OCI-LY7 (cell line): Measurements from ENCODE around the gene MYH11. TPM values are rescaled to one million over a fixed set of nuclear protein-coding genes. Genes with fewer than 3 reads are reported as not detected.

ENCODE experiments used
- BruUV-seq: library from RNA; stranded (reverse); fragments of 400-500 nt; replicated peaks from 2 replicates; lab custom pipeline; 2021; lab: Mats Ljungman, UMichigan
- CTCF ChIA-PET: fragments of 300-600 bp; sonication (Branson Sonifier 250); formaldehyde crosslinking; loops from one replicate; lab custom pipeline; 2022; ENCODE audit warnings: antibody characterized with exemption; ENCODE audit not compliant: unreplicated experiment; lab: Charles Lee
- POLR2A ChIA-PET: fragments of 300-600 bp; sonication (Branson Sonifier 250); formaldehyde crosslinking; loops from one replicate; lab custom pipeline; 2022; ENCODE audit warnings: antibody characterized with exemption; lab: Charles Lee
- DNase-seq: peaks from one replicate; pipeline ENCODE4 v3.0.0-alpha.2; 2015; ENCODE audit warnings: low spot score
- H2AFZ ChIP-seq: fragments of 200-600 bp; sonication (generic), shearing (Covaris generic); 2 replicates; pipeline ENCODE4 v1.6.1; 2014; ENCODE audit warnings: mild to moderate bottlenecking, antibody characterized with exemption, low read length, moderate library complexity
- H3K27ac ChIP-seq: fragments of 200-600 bp; sonication (generic); 2 replicates; pipeline ENCODE4 v1.5.1; 2014; ENCODE audit warnings: mixed run types, low read depth, mild to moderate bottlenecking, moderate library complexity, low read length, inconsistent platforms; ENCODE audit not compliant: poor library complexity, severe bottlenecking
- H3K36me3 ChIP-seq: fragments of 200-600 bp; sonication (generic); 2 replicates; pipeline ENCODE4 v1.6.1; 2014; ENCODE audit warnings: mild to moderate bottlenecking, antibody characterized with exemption, low read length, moderate library complexity, mixed read lengths; ENCODE audit not compliant: insufficient read depth
- H3K4me1 ChIP-seq: fragments of 200-600 bp; sonication (generic); 2 replicates; pipeline ENCODE4 v1.5.1; 2014; ENCODE audit warnings: mild to moderate bottlenecking, low read length; ENCODE audit not compliant: insufficient read depth, poor library complexity, severe bottlenecking
- H3K4me2 ChIP-seq: fragments of 200-600 bp; sonication (generic); 2 replicates; pipeline ENCODE4 v1.6.1; 2014; ENCODE audit warnings: mild to moderate bottlenecking, low read length
- H3K4me3 ChIP-seq: fragments of 200-600 bp; sonication (generic); 2 replicates; pipeline ENCODE4 v1.5.1; 2014; ENCODE audit warnings: mild to moderate bottlenecking, low read depth, low read length; ENCODE audit not compliant: poor library complexity, severe bottlenecking
- H3K79me2 ChIP-seq: fragments of 200-600 bp; sonication (generic); 2 replicates; pipeline ENCODE4 v1.6.1; 2016; ENCODE audit warnings: low read depth, mild to moderate bottlenecking, low read length, moderate library complexity, mixed read lengths; ENCODE audit not compliant: insufficient read depth
- H3K9me2 ChIP-seq: fragments of 200-600 bp; sonication (generic); 2 replicates; pipeline ENCODE4 v1.6.1; 2016; ENCODE audit warnings: mild to moderate bottlenecking, low read length, mixed read lengths; ENCODE audit not compliant: insufficient read depth
- H3K9me3 ChIP-seq: fragments of 200-600 bp; sonication (generic); 2 replicates; pipeline ENCODE4 v1.6.1; 2014; ENCODE audit warnings: mild to moderate bottlenecking, mixed run types, low read length, mixed read lengths
- H4K20me1 ChIP-seq: fragments of 200-600 bp; sonication (generic); 2 replicates; pipeline ENCODE4 v1.6.1; 2014; ENCODE audit warnings: mild to moderate bottlenecking, antibody characterized with exemption, low read length, moderate library complexity, mixed read lengths; ENCODE audit not compliant: insufficient read depth
- CTCF ChIP-seq: fragments of 200-600 bp; sonication (generic); conservative IDR thresholded peaks from 2 replicates; pipeline ENCODE4 v1.5.1; 2014; ENCODE audit warnings: mild to moderate bottlenecking, antibody characterized with exemption, low read length, moderate library complexity, mixed read lengths
- EZH2phosphoT487 ChIP-seq: fragments of 200-600 bp; sonication (generic); IDR thresholded peaks from 2 replicates; pipeline ENCODE4 v1.6.1; 2018; ENCODE audit warnings: low read depth, borderline replicate concordance, mild to moderate bottlenecking, mixed run types, antibody characterized with exemption, low read length, moderate library complexity, mixed read lengths
- intact Hi-C: fragments of 100-400 bp; cut with micrococcal nuclease; formaldehyde crosslinking; loops from one replicate; pipeline ENCODE4 v1.10.0; 2022; ENCODE audit not compliant: unreplicated experiment
- total RNA-seq, 2 experiments: library from RNA; depleted of rRNA in 1 of 2; stranded (reverse); fragments of >200 nt in 1 of 2; shearing (Covaris generic) in 1 of 2; gene quantifications; 2 replicates each; pipeline ENCODE4 v1.2.3, GENCODE V29; 2014 to 2022

The MYH11 gene
- total RNA-seq, 2 experiments from 2014 or later, result 5.7 to 33.8 TPM

- peaks cover 14% of the 10 kb centered on the region for H3K4me1 ChIP-seq
- BruUV-seq, result no TSS peak
- DNase-seq, result no peak
- H3K4me3 ChIP-seq, result no peak overlapping the region
- no peaks in the 10 kb centered on the region for H3K36me3 ChIP-seq
- no peaks in the 10 kb centered on the region for H3K79me2 ChIP-seq
- no peak for TF ChIP-seq EZH2phosphoT487
- TF ChIP-seq CTCF, result no peak
- ChIA-PET POLR2A (no interaction called here), CTCF (no interaction called here)
- H3K27ac ChIP-seq, result no peak overlapping the region
- no peaks in the 10 kb centered on the region for H3K9me3 ChIP-seq
- H4K20me1 ChIP-seq, result no peaks in the 10 kb centered on the region
- intact Hi-C loops, result loop anchor here (10.0 kb wide), 1 partner anchor 161 kb away; no protein-coding TSS in a partner anchor
- no peak overlapping the region for H3K4me2 ChIP-seq
- H3K9me2 ChIP-seq, result no peaks in the 10 kb centered on the region
- no peak overlapping the region for H2AFZ ChIP-seq
Observed at GRCh38 chr16:15773968-15774367, 82.9 kb downstream of the MYH11 start.

- TF ChIP-seq CTCF, result no peak
- TF ChIP-seq EZH2phosphoT487, result no peak
- BruUV-seq, result no TSS peak
Observed at GRCh38 chr16:15772579-15773293, 84.1 kb downstream of the MYH11 start.

GRCh38 chr16:15771694-15772093, 85.1 kb downstream of the MYH11 start:
- no peak overlapping the region for H2AFZ ChIP-seq
- H3K9me3 ChIP-seq, result no peaks in the 10 kb centered on the region
- DNase-seq, result no peak
- H3K4me3 ChIP-seq, result no peak overlapping the region
- CTCF ChIA-PET, result no interaction called here
- no peak overlapping the region for H3K4me2 ChIP-seq
- H3K4me1 ChIP-seq, result peaks cover under 1% of the 10 kb centered on the region
- H3K9me2 ChIP-seq, result no peaks in the 10 kb centered on the region
- no peaks in the 10 kb centered on the region; the same call in 1 of the 2 replicates for H3K36me3 ChIP-seq
- no TSS peak for BruUV-seq
- no peak overlapping the region for H3K27ac ChIP-seq
- POLR2A ChIA-PET, result no interaction called here
- H4K20me1 ChIP-seq, result no peaks in the 10 kb centered on the region
- H3K79me2 ChIP-seq, result no peaks in the 10 kb centered on the region
- no peak for TF ChIP-seq EZH2phosphoT487
- no peak for TF ChIP-seq CTCF
- intact Hi-C loops, result loop anchor here (10.0 kb wide), 1 partner anchor 163 kb away; no protein-coding TSS in a partner anchor

More at GRCh38 chr16:15772579-15773293, 84.1 kb downstream of the MYH11 start:
- Histone ChIP-seq H3K4me2 (no peak overlapping the region), H3K27ac (no peak overlapping the region), H3K4me1 (peaks cover 4% of the 10 kb centered on the region), H3K4me3 (no peak overlapping the region), H3K36me3 (no peaks in the 10 kb centered on the region; the same call in 1 of the 2 replicates), H3K79me2 (no peaks in the 10 kb centered on the region), H2AFZ (no peak overlapping the region), H3K9me3 (no peaks in the 10 kb centered on the region), H3K9me2 (no peaks in the 10 kb centered on the region), H4K20me1 (no peaks in the 10 kb centered on the region)
- intact Hi-C loops, result loop anchor here (10.0 kb wide), 1 partner anchor 162 kb away; no protein-coding TSS in a partner anchor
- POLR2A ChIA-PET, result interaction anchor here (0.5 to 0.7 kb wide), 3 partner anchors 32 to 148 kb away, joined by 3 read pairs; no protein-coding TSS in a partner anchor
- CTCF ChIA-PET, result interaction anchor here (0.6 kb wide), 1 partner anchor 29 kb away, joined by 3 read pairs; no protein-coding TSS in a partner anchor
- no peak for DNase-seq
